Body of pancreas (tissue), 4 donors: Measurements from ENCODE around the gene EBLN1.

ENCODE experiments used
- CTCF ChIP-seq, 7 experiments: fragments of 450-650 bp in 4 of 7; fragments of 200-600 bp in 3 of 7; sonication (generic) in 3 of 7; IDR thresholded peaks; one replicate each; pipeline ENCODE4 v1.5.1; 2016 to 2019; ENCODE audit warnings: antibody characterized with exemption in 7 of 7
- POLR2A ChIP-seq, 3 donors: fragments of 450-650 bp; IDR thresholded peaks; one replicate each; pipeline ENCODE4 v1.6.1; 2016; ENCODE audit warnings: antibody characterized with exemption in 3 of 3, mild to moderate bottlenecking in 2 of 3

- TF ChIP-seq CTCF (IDR thresholded peaks at IDR 0.05) (no peak), POLR2A (IDR thresholded peaks at IDR 0.05) (no peak)
These were observed 8.8 kb upstream of the EBLN1 start for GRCh38 chr10:22226599-22226998.
